GM12878 (cell line): ENCODE measurements around the gene THAP10. TPM values are rescaled to one million over a fixed set of nuclear protein-coding genes. Genes with fewer than 3 reads are reported as not detected.

ENCODE experiments used
- ATAC-seq: fragments of 200-7000 bp; cut with Tn5 transposase; 3 replicates; pipeline ENCODE4 v1.9.1; 2020; ENCODE audit warnings: mild to moderate bottlenecking, moderate library complexity
- Bru-seq: library from RNA; stranded (reverse); fragments of 400-500 nt; gene quantifications from one replicate; lab custom pipeline; 2021; lab: Mats Ljungman, UMichigan
- BruChase-seq, 2 experiments: library from RNA; stranded (reverse); fragments of 400-500 nt; gene quantifications; one replicate each; lab custom pipeline; 2021; lab: Mats Ljungman, UMichigan
- BruUV-seq: library from RNA; stranded (reverse); fragments of 400-500 nt; replicated peaks from 2 replicates; lab custom pipeline; 2021; lab: Mats Ljungman, UMichigan
- CTCF ChIA-PET: fragments of 300-600 bp; sonication (Branson Sonifier 250); formaldehyde crosslinking; extraction: SDS; loops from one replicate; lab custom pipeline; 2021; ENCODE audit warnings: inconsistent platforms; lab: Yijun Ruan, JAX
- POLR2A ChIA-PET: fragments of 350-600 bp; formaldehyde crosslinking; extraction: SDS; loops from one replicate; lab custom pipeline; 2021; ENCODE audit warnings: inconsistent platforms; lab: Charles Lee
- RAD21 ChIA-PET: fragments of 300-600 bp; sonication (Branson Sonifier 250); formaldehyde crosslinking; loops from one replicate; lab custom pipeline; 2023; ENCODE audit warnings: antibody characterized with exemption; ENCODE audit not compliant: unreplicated experiment; lab: Charles Lee
- SMC1A ChIA-PET: fragments of 300-600 bp; sonication (Branson Sonifier 250); formaldehyde crosslinking; loops from one replicate; lab custom pipeline; 2023; ENCODE audit not compliant: unreplicated experiment, uncharacterized antibody; lab: Charles Lee
- DNase-seq: peaks from one replicate; pipeline ENCODE4 v3.0.0-alpha.2; 2011; ENCODE audit warnings: low read depth, low spot score
- FAIRE-seq: peaks from 3 replicates; lab custom pipeline; 2011; peaks lifted over from hg19 to GRCh38; lab: Jason Lieb, UNC
- H2AFZ ChIP-seq: 2 replicates; pipeline ENCODE4 v1.6.0; 2011; ENCODE audit warnings: low read depth, low read length, control low read depth; ENCODE audit not compliant: control insufficient read depth
- H3K27ac ChIP-seq: 2 replicates; pipeline ENCODE4 v1.5.1; 2011; ENCODE audit warnings: control low read depth; ENCODE audit not compliant: control insufficient read depth, insufficient read depth
- H3K27me3 ChIP-seq, 2 experiments: replicated peaks in 1 of 2; 2 replicates each; pipeline versions ENCODE4 v1.6.0 to v1.6.1; 2011; ENCODE audit warnings: low read length in 1 of 2; ENCODE audit not compliant: control insufficient read depth in 2 of 2, insufficient read depth in 2 of 2
- H3K36me3 ChIP-seq, 2 experiments: 2 replicates each; pipeline ENCODE4 v1.5.1; 2011; ENCODE audit warnings: low read length in 1 of 2; ENCODE audit not compliant: control insufficient read depth in 2 of 2, insufficient read depth in 2 of 2
- H3K4me1 ChIP-seq: 2 replicates; pipeline ENCODE4 v1.6.1; 2011; ENCODE audit warnings: mild to moderate bottlenecking, low read length, moderate library complexity, mixed read lengths; ENCODE audit not compliant: control insufficient read depth, insufficient read depth
- H3K4me2 ChIP-seq: 2 replicates; pipeline ENCODE4 v1.6.0; 2011; ENCODE audit warnings: control low read depth; ENCODE audit not compliant: control insufficient read depth, insufficient read depth
- H3K4me3 ChIP-seq: fragments of 200-600 bp; sonication (generic); 2 replicates; pipeline ENCODE4 v1.5.1; 2016
- H3K79me2 ChIP-seq: 2 replicates; pipeline ENCODE4 v1.6.0; 2011; ENCODE audit warnings: low read length; ENCODE audit not compliant: control insufficient read depth, insufficient read depth
- H3K9ac ChIP-seq: 2 replicates; pipeline ENCODE4 v1.8.0; 2011; ENCODE audit warnings: low read length, control low read depth, mixed read lengths; ENCODE audit not compliant: control insufficient read depth, insufficient read depth
- H3K9me3 ChIP-seq: replicated peaks from 3 replicates; pipeline ENCODE4 v1.5.1; 2011; ENCODE audit warnings: mild to moderate bottlenecking, low read length; ENCODE audit not compliant: control insufficient read depth, insufficient read depth
- H4K20me1 ChIP-seq: 2 replicates; pipeline ENCODE4 v1.6.0; 2011; ENCODE audit not compliant: control insufficient read depth, insufficient read depth
- BHLHE40 ChIP-seq, 2 experiments: fragments of 450-650 bp in 1 of 2; IDR thresholded peaks; 2 replicates each; pipeline ENCODE4 v1.6.1; 2011 to 2017; ENCODE audit warnings: low read depth in 2 of 2, borderline replicate concordance in 1 of 2, improper control_type of control experiment in 1 of 2, low read length in 1 of 2, mild to moderate bottlenecking in 1 of 2
- HCFC1 ChIP-seq: fragments of 150-350 bp; IDR thresholded peaks from 2 replicates; pipeline ENCODE4 v1.6.1; 2014; ENCODE audit warnings: low read length
- POLR2A ChIP-seq: IDR thresholded peaks from 2 replicates; pipeline ENCODE4 v1.6.1; 2011; ENCODE audit warnings: low read depth, mild to moderate bottlenecking, low read length
- POLR2AphosphoS2 ChIP-seq: IDR thresholded peaks from 2 replicates; pipeline ENCODE4 v1.6.1; 2011; ENCODE audit warnings: low read depth, mild to moderate bottlenecking, low read length, improper control_type of control experiment, moderate library complexity
- RUNX3 ChIP-seq: IDR thresholded peaks from 2 replicates; pipeline ENCODE4 v1.6.1; 2012; ENCODE audit warnings: low read length, inconsistent platforms
- SPI1 ChIP-seq: IDR thresholded peaks from 2 replicates; pipeline ENCODE4 v1.6.1; 2011; ENCODE audit warnings: low read depth, mild to moderate bottlenecking, low read length, moderate library complexity, borderline replicate concordance; ENCODE audit not compliant: insufficient read depth
- SRF ChIP-seq, 2 experiments: IDR thresholded peaks; 2 replicates each; pipeline ENCODE4 v1.6.1; 2011; ENCODE audit warnings: low read depth in 2 of 2, low read length in 2 of 2, mild to moderate bottlenecking in 1 of 2, moderate library complexity in 1 of 2
- TAF1 ChIP-seq: IDR thresholded peaks from 2 replicates; pipeline ENCODE4 v1.6.1; 2011; ENCODE audit warnings: mild to moderate bottlenecking, low read depth, low read length, borderline replicate concordance
- ZBTB11 ChIP-seq: fragments of 450-650 bp; formaldehyde crosslinking; IDR thresholded peaks from 2 replicates; pipeline ENCODE4 v1.5.0; 2022; ENCODE audit warnings: mild to moderate bottlenecking, missing genetic modification characterization
- WGBS: methylation state at CpG from one replicate; pipeline ENCODE4 v1.1.6; 2016; ENCODE audit warnings: low lambda C conversion rate; ENCODE audit not compliant: insufficient replicate concordance, insufficient coverage; ENCODE audit errors: missing lambda C conversion rate; 5-methylcytosine and 5-hydroxymethylcytosine counted together
- in situ Hi-C: fragments of 300-500 bp; cut with MboI; formaldehyde crosslinking; loops from 9 replicates; pipeline ENCODE4 v1.14.3; 2018; ENCODE audit warnings: mixed read lengths
- intact Hi-C: fragments of 100-400 bp; cut with micrococcal nuclease; formaldehyde crosslinking; loops from one replicate; pipeline ENCODE4 v1.14.2; 2022; ENCODE audit not compliant: unreplicated experiment
- long read RNA-seq, 2 experiments: library from polyadenylated mRNA; unstranded; transcript quantifications; one replicate each; pipeline ENCODE4 v2.0.0, GENCODE V29; 2019 to 2020
- polyA minus RNA-seq, 3 experiments: library from RNA; depleted of rRNA, polyadenylated mRNA; stranded (reverse); fragments of >200 nt; gene quantifications; 2 replicates each; pipeline ENCODE4 v1.2.3, GENCODE V29; 2011
- polyA plus RNA-seq, 11 experiments: library from polyadenylated mRNA; depleted of rRNA in 4 of 11; unstranded in 6 of 11; stranded (reverse) in 5 of 11; fragments of >200 nt; fragmentation: Nextera tagmentation in 4 of 11; fragmentation: Illumina TruSeq in 1 of 11; extraction: Ambion mirVana in 4 of 11; extraction: Trizol in 1 of 11; gene quantifications; 1 replicate in 1 of 11; 2 replicates in 10 of 11; pipeline versions ENCODE4 v1.2.1 to v1.2.3, GENCODE V29; 2011 to 2016; ENCODE audit warnings: inconsistent platforms in 2 of 11, missing spikeins in 2 of 11, low read depth in 1 of 11
- total RNA-seq, 4 experiments: library from RNA; depleted of rRNA in 3 of 4; stranded (reverse); fragments of >200 nt in 3 of 4; fragmentation: Illumina TruSeq in 1 of 4; extraction: Trizol in 1 of 4; gene quantifications; 2 replicates each; pipeline versions ENCODE4 v1.2.1 to v1.2.3, GENCODE V29; 2013 to 2021
- TF ChIP-seq, protein P1 (sequence below): fragments of 450-650 bp; IDR thresholded peaks from 2 replicates; pipeline ENCODE4 v1.6.1; 2016; ENCODE audit warnings: mild to moderate bottlenecking, moderate library complexity, borderline replicate concordance

Gene THAP10
- total RNA-seq (2013; cell fraction: nucleolus; rRNA removed) = 0.20 and 0.25 TPM in 2 replicates
- total RNA-seq (2014; rRNA removed) = 1.3 and 1.4 TPM in 2 replicates
- 0.76 and 1.1 TPM in 2 replicates for total RNA-seq (2014; rRNA removed; fragmentation: Illumina TruSeq; extraction: Trizol)
- total RNA-seq (2021) = 1.5 and 1.9 TPM in 2 replicates
- polyA plus RNA-seq (2011; ENCODE audit: low read depth) = 0.26 TPM
- polyA plus RNA-seq (2011; rRNA removed) = 0.40 and 0.41 TPM in 2 replicates
- polyA plus RNA-seq (2011; cell fraction: cytosol; rRNA removed) = 0.27 and 0.43 TPM in 2 replicates
- 0.22 and 0.34 TPM in 2 replicates for polyA plus RNA-seq (2011; cell fraction: nucleus; rRNA removed)
- 0.35 and 1.3 TPM in 2 replicates for polyA plus RNA-seq (2012)
- polyA plus RNA-seq (2014; fragmentation: Illumina TruSeq; extraction: Trizol) = 1.6 and 2.1 TPM in 2 replicates
- under 1 TPM; 0.35 to 0.39 TPM for polyA plus RNA-seq (2014; fragmentation: Nextera tagmentation; extraction: Ambion mirVana)
- polyA plus RNA-seq (2014; rRNA removed) = 0.91 and 2.2 TPM in 2 replicates
- 1 to 10 TPM; 5.1 to 5.2 TPM for polyA plus RNA-seq (2016; fragmentation: Nextera tagmentation; extraction: Ambion mirVana)
- 0.15 TPM in 2 replicates for polyA minus RNA-seq (2011; rRNA and poly(A)+ RNA removed)
- 0.94 TPM in 1 of 2 replicates, not detected in the other for polyA minus RNA-seq (2011; cell fraction: cytosol; rRNA and poly(A)+ RNA removed)
- polyA minus RNA-seq (2011; cell fraction: nucleus; rRNA and poly(A)+ RNA removed) = 0.24 and 0.38 TPM in 2 replicates
- Bru-seq, nascent RNA = percentile 38 among the genes with signal in this experiment
- BruChase-seq, experiment 1, labeled RNA remaining after a 6-hour chase = percentile 17 among the genes with signal in this experiment
- percentile 31 among the genes with signal in this experiment for BruChase-seq, experiment 2, labeled RNA remaining after a 2-hour chase
- long read RNA-seq, experiment 1 = 0 reads
- long read RNA-seq, experiment 2, partial matches to known transcripts = 0 of 1 reads
- long read RNA-seq, experiment 2, other reads (novel, unspliced or antisense) = 0 of 1 reads

DNA sequence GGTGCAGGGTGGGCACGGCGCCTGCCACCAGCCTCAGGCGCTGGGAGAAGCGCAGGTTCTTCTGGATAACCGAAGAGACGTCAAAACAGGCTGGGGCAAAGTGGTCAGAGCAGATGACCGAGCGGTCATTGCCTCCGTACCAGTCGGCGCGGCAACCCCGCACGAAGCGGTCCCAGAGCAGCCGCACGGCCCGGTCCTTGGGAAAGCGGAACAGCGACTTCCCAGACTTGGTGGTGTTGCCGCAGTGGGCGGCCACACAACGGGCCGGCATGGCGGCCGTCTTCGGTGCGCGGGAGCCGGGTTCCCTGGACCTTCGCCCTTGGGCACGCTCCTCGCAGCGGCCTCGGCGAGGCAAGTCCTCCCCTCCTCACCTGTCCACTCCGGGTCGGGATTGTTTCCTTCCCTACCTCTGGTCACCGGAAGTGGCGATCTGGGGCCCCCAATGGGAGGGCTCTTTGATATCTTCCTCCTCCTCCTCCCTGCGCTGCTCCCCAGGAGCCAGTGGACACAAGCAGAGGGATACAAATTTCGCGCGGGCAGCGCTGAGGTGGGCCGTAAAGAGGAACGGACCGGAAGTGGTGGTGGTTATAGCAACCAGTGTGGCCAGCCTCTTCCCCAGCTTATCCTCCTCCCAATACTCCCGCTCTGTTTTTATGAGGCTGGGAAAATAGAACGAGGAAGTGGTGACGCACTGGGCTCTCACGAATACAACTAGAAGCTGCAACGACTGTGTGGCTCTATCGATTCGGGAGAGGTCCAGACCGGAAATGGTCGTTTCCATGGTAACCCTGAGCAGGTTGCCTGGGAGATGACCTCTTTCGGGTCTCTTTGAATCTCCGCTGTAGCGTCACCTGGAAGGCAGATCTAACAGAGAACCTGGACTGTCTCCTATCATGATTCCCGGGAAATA lies at the start of gene THAP10, which contains the start of gene LRRC49:
TSS of gene THAP10 (minus strand) at position 432 of the 910 bp plus-strand sequence. CDS start at position 271, 161 bp downstream.
TSS of gene LRRC49 (plus strand) at position 825 of the 910 bp plus-strand sequence. CDS start at position 894, 69 bp downstream.
- intact Hi-C loops = loop anchor here (5.0 kb wide), 1 partner anchor 550 kb away; no protein-coding TSS in a partner anchor
- TF ChIP-seq, protein P1, sequence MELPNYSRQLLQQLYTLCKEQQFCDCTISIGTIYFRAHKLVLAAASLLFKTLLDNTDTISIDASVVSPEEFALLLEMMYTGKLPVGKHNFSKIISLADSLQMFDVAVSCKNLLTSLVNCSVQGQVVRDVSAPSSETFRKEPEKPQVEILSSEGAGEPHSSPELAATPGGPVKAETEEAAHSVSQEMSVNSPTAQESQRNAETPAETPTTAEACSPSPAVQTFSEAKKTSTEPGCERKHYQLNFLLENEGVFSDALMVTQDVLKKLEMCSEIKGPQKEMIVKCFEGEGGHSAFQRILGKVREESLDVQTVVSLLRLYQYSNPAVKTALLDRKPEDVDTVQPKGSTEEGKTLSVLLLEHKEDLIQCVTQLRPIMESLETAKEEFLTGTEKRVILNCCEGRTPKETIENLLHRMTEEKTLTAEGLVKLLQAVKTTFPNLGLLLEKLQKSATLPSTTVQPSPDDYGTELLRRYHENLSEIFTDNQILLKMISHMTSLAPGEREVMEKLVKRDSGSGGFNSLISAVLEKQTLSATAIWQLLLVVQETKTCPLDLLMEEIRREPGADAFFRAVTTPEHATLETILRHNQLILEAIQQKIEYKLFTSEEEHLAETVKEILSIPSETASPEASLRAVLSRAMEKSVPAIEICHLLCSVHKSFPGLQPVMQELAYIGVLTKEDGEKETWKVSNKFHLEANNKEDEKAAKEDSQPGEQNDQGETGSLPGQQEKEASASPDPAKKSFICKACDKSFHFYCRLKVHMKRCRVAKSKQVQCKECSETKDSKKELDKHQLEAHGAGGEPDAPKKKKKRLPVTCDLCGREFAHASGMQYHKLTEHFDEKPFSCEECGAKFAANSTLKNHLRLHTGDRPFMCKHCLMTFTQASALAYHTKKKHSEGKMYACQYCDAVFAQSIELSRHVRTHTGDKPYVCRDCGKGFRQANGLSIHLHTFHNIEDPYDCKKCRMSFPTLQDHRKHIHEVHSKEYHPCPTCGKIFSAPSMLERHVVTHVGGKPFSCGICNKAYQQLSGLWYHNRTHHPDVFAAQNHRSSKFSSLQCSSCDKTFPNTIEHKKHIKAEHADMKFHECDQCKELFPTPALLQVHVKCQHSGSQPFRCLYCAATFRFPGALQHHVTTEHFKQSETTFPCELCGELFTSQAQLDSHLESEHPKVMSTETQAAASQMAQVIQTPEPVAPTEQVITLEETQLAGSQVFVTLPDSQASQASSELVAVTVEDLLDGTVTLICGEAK = peak; percentile 90
- TF ChIP-seq RUNX3 (peak; percentile 95), BHLHE40 (IDR thresholded peaks at IDR 0.05; ENCODE audit: borderline replicate concordance in 1 of 2, low read depth in 2 of 2, low read length in 1 of 2) (no peak), POLR2A (0 out of 2 replicates have a peak, but pooled peaks have one; percentile 30), ZBTB11 (CRISPR knock-in tag) (peak; percentile 80), TAF1 (peak; percentile 15; the same call in 1 of the 2 replicates), POLR2AphosphoS2 (no peak), HCFC1 (0 out of 2 replicates have a peak, but pooled peaks have one; percentile 14), SPI1 (peak; percentile 46; the same call in 1 of the 2 replicates), SRF (IDR thresholded peaks at IDR 0.05; ENCODE audit: low read depth in 2 of 2, low read length in 2 of 2) (peak in 1 of 2 experiments; percentile 57; a peak in 1 of 4 replicates)

More for the DNA sequence above, at the start of gene THAP10, which contains the start of gene LRRC49:
- RAD21 ChIA-PET = no interaction called here
- POLR2A ChIA-PET = no interaction called here
- no peaks in the 10 kb centered on the region for H3K36me3 ChIP-seq
- peak within 1 kb of the TSS; percentile 46 for H3K9ac ChIP-seq
- H3K27me3 ChIP-seq = no peaks in the 10 kb centered on the region
- ATAC-seq = peak; percentile 93
- H3K4me1 ChIP-seq = no peaks in the 10 kb centered on the region
- H3K4me2 ChIP-seq = peak within 1 kb of the TSS; percentile 89
- peak within 1 kb of the TSS; percentile 72 for H3K4me3 ChIP-seq
- H3K79me2 ChIP-seq = no peaks in the 10 kb centered on the region; the same call in 1 of the 2 replicates
- H2AFZ ChIP-seq = peak within 1 kb of the TSS; percentile 97
- peak; percentile 93 for FAIRE-seq
- SMC1A ChIA-PET = no interaction called here
- in situ Hi-C loops = no loop called here
- peak; percentile 64 for DNase-seq
- BruUV-seq = no TSS peak
- no peaks in the 10 kb centered on the region for H3K9me3 ChIP-seq
- no peaks in the 10 kb centered on the region for H4K20me1 ChIP-seq
- whole genome bisulfite sequencing = 18% methylated on average over 59 of the region's 61 CpGs
- H3K27ac ChIP-seq = peak within 1 kb of the TSS; percentile 51
- CTCF ChIA-PET = no interaction called here
